IPS-15b (cell line): ENCODE results near the gene GTPBP10.
A peak's percentile ranks its signal among the peaks of the same experiment; 100 is the strongest.
"Not testable (repeated sequence)": the region's sequence is repeated elsewhere in the genome, so short reads cannot be mapped to it uniquely, and the experiment has no call there.

Source experiments
- H3K27me3 ChIP-seq: one replicate; pipeline ENCODE4 v1.6.1; 2013; ENCODE audit warnings: low read length; ENCODE audit not compliant: control insufficient read depth, insufficient read depth
- H3K36me3 ChIP-seq: one replicate; pipeline ENCODE4 v1.6.1; 2013; ENCODE audit warnings: low read length; ENCODE audit not compliant: control insufficient read depth, insufficient read depth
- H3K4me1 ChIP-seq: one replicate; pipeline ENCODE4 v1.6.1; 2013; ENCODE audit warnings: mild to moderate bottlenecking, low read length; ENCODE audit not compliant: control insufficient read depth, insufficient read depth
- H3K4me3 ChIP-seq: one replicate; pipeline ENCODE4 v1.5.1; 2013; ENCODE audit warnings: low read depth, low read length
- H3K9ac ChIP-seq: one replicate; pipeline ENCODE4 v1.6.1; 2013; ENCODE audit warnings: low read depth, mild to moderate bottlenecking, low read length
- H3K9me3 ChIP-seq: one replicate; pipeline ENCODE4 v1.6.1; 2013; ENCODE audit warnings: mild to moderate bottlenecking, low read length; ENCODE audit not compliant: control insufficient read depth, insufficient read depth

Gene GTPBP10

DNA sequence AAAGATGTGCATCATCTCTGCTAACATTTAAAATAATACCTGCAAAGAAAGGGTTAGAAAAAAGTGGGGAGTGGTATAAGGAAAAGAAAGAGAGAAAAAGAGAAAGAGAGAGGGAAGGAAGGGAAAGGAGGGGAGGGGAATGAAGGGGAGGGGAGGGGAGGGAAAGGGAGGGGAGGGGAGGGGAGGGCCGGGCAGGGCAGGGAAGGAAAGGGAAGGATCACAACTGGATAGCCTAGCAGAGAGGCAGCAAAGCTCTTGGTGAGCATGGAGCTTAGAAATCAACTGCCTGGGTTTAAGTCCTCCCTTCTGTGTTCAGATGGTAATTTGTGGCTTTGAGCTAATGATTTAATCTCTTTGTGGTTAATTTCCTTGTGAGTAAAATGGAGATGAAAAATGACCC, 20.0 kb upstream of the GTPBP10 start:
- Histone ChIP-seq H3K27me3 (peaks cover 21% of the 10 kb centered on the region), H3K36me3 (no peaks in the 10 kb centered on the region), H3K4me3 (no peak overlapping the region), H3K9me3 (no peaks in the 10 kb centered on the region), H3K4me1 (no peaks in the 10 kb centered on the region), H3K9ac (no peak overlapping the region)

DNA sequence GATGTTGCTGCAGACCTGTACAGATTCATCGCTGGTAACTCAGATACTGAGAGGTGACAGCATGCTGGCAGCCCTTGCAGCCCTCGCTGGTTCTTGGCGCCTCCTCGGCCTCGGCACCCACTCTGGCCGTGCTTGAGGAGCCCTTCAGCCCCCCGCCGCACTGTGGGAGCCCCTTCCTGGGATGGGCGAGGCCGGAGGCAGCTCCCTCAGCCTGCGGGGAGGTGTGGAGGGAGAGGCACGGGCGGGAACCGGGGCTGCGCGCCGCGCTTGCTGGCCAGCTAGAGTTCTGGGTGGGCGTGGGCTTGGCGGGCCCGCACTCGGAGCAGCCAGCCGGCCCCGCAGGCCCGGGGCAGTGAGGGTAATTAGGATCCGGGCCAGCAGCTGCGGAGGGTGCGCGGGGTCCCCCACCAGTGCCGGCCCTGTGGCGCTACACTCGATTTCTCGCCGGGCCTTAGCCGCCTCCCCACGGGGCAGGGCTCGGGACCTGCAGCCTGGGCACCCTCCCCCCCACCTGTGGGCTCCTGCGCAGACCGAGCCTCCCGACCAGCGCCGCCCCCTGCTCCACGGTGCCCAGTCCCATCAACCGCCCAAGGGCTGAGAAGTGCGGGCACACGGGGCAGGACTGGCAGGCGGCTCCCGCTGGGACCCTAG, 12.2 kb upstream of the GTPBP10 start:
- Histone ChIP-seq H3K9me3 (no peaks in the 10 kb centered on the region), H3K36me3 (no peaks in the 10 kb centered on the region), H3K4me1 (no peaks in the 10 kb centered on the region), H3K27me3 (no peaks in the 10 kb centered on the region), H3K4me3 (no peak overlapping the region), H3K9ac (no peak overlapping the region)

DNA sequence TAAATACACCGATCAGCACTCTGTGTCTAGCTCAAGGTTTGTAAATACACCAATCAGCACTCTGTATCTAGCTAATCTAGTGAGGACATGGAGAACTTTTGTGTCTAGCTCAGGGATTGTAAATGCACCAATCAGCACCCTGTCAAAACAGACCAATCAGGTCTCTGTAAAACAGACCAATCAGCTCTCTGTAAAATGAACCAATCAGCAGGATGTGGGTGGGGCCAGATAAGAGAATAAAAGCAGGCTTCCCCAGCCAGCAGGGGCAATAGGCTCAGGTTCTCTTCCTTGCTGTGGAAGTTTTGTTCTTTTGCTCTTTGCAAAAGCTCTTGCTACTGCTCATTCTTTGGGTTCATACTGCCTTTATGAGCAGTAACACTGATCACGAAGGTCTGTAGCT, 11.6 kb upstream of the GTPBP10 start:
- H3K36me3 ChIP-seq, H3K4me3 ChIP-seq, H3K27me3 ChIP-seq, H3K9ac ChIP-seq, H3K4me1 ChIP-seq, H3K9me3 ChIP-seq: not testable (repeated sequence)

DNA sequence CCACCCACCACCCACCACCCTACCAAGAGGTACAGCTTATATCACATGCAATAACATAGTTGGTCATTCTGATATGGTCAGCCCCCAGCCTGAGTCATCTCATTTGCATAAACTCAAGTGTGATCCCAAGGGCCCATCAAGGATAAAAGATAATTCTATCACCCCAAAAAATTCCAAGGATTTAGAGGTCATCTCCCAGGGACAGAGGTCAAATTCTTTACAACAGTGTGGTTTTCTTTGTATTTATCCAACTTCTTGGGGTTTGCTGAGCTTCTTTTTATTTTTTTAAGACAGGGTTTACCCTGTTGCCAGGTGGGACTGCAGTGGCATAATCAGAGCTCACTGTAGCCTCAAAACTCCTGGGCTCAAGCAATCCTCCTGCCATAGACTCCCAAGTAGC, 9.4 kb upstream of the GTPBP10 start:
- H3K36me3 ChIP-seq: no peaks in the 10 kb centered on the region

DNA sequence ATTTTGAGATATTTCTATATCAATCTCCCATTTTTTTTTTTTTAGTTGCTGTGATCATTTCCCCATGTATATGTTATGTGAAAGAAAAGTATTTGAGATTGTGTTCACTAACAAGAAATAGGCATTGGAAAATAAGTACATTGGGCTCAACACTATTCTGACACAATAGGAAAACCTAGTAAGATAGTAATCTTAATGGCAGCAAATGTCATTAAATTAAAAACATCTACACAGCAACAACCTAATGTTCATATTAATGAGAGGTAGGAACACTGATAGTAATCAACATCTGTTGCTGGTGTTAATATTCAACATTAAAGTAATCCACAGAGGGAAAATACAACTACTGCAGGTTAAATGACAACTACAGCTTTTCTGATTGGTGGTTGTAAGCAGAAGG, 1.5 kb upstream of the GTPBP10 start:
- Histone ChIP-seq H3K36me3 (no peaks in the 10 kb centered on the region), H3K9ac (no peak overlapping the region), H3K4me1 (no peaks in the 10 kb centered on the region), H3K4me3 (no peak overlapping the region), H3K27me3 (no peaks in the 10 kb centered on the region), H3K9me3 (no peaks in the 10 kb centered on the region)

More for the DNA sequence above, 9.4 kb upstream of the GTPBP10 start:
- Histone ChIP-seq H3K9me3 (no peaks in the 10 kb centered on the region), H3K27me3 (no peaks in the 10 kb centered on the region), H3K4me1 (no peaks in the 10 kb centered on the region), H3K9ac (no peak overlapping the region), H3K4me3 (no peak overlapping the region)

DNA sequence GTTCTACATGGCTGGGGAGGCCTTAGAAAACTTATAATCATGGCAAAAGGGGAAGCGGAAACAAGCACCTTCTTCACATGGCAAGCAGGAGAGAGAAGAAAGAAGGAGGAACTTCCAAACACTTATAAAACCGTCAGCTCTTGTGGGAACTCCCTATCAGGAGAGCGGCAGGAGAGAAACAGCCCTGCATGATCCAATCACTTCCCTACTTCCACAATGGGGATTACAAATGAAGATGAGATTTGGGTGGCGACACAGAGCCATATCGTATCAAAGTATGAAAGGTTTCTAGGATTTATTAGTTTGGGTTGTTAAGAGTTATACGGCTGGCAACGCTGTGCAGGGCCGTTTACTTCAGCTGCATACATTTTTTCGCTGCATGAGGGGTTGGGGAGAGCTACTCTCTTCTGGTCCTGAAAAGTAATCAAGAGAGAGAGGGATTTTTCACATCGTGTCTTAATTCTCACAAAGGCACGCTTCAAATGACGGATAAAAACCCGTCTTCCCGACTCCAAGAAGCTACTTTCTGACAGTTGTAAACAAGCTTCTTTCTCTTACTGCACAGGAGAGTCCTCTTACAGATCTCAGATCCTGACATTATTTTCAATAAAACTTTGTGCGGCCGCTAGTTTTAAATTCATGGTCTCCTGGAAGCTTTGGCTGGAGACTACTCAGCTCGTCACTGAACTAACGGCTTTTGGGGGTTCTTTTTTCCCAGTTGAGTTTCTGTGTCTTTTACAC, 751 bp upstream of the GTPBP10 start:
- H3K27me3 ChIP-seq: no peaks in the 10 kb centered on the region
- peak overlapping the region; percentile 97 for H3K9ac ChIP-seq
- H3K9me3 ChIP-seq: no peaks in the 10 kb centered on the region
- no peaks in the 10 kb centered on the region for H3K36me3 ChIP-seq
- H3K4me3 ChIP-seq: peak overlapping the region; percentile 99
- H3K4me1 ChIP-seq: no peaks in the 10 kb centered on the region

DNA sequence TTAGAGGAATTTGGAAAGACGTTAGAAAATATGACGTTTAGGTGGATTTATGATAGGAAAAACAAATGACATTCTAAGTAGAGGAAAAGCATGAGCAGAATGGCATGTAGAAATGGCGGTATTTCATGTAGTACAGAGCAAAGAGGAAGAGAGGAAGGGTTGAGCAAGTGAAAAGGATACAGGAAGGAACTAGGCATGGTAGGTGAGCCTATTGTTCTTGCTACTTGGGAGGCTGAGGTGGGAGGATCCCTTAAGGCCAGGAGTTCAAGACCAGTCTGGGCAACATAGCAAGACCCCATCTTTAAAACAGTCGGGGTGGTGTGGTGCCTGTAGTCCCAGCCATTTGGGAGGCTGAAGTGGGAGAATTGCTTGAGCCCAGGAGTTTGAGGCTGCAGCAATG, 1.2 kb downstream of the GTPBP10 start:
- Histone ChIP-seq H3K4me1 (no peaks in the 10 kb centered on the region), H3K27me3 (no peaks in the 10 kb centered on the region), H3K4me3 (peak overlapping the region; percentile 99), H3K9ac (no peak overlapping the region), H3K9me3 (no peaks in the 10 kb centered on the region), H3K36me3 (no peaks in the 10 kb centered on the region)

DNA sequence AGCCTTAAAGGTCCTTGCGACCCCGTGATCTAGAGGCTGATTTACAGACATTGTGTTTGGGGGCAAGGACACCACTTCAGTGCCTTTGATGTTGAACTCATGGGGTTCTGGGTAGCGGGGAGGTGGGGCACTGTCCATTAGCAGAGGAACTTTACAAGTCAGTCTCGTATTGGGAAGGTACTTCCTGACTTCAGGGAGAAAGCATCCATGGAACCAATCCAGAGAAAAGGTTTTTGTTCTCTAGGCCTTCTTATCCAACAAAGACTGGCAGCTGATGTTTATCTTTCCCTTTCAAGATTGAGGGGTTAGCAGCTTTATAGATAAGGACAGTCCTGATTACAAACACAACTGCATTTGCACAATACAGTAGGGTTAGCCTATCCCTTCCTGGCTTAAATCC, 2.8 kb downstream of the GTPBP10 start:
- Histone ChIP-seq H3K36me3 (no peaks in the 10 kb centered on the region), H3K9ac (no peak overlapping the region), H3K9me3 (no peaks in the 10 kb centered on the region), H3K4me1 (no peaks in the 10 kb centered on the region), H3K27me3 (no peaks in the 10 kb centered on the region), H3K4me3 (no peak overlapping the region)

DNA sequence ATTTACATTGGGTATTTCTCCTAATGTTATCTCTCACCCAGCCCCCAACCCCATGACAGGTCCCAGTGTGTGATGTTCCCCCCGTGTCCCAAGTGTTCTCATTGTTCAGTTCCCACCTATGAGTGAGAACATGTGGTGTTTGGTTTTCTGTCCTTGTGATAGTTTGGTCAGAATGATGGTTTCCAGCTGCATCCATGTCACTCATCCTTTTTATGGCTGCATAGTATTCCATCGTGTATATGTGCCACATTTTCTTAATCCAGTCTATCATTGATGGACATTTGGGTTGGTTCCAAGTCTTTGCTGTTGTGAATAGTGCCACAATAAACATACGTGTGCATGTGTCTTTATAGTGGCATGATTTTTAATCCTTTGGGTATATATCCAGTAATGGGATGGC, 3.5 kb downstream of the GTPBP10 start:
- not testable (repeated sequence) for H3K4me1 ChIP-seq, H3K4me3 ChIP-seq, H3K9ac ChIP-seq, H3K36me3 ChIP-seq, H3K27me3 ChIP-seq, H3K9me3 ChIP-seq

DNA sequence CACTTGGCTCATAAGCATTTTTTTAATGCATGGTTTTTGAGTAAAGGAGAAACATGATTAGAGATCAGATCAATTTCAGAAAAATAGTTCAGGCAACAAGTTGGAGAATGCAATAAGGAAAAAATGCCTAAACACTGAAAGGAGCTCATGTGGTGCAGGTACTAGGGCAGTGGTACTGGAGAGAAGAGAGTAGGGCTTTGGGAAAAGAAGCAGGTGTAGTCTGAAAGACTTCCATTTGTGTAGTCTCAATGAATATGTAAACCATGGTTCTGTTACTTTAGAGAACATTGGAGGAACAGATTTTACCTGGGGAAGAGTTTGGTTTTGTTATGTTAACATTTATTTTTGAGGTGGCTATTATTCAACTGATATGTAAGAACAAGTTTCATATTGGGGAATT, 5.5 kb downstream of the GTPBP10 start:
- no peak overlapping the region for H3K4me3 ChIP-seq
- no peaks in the 10 kb centered on the region for H3K4me1 ChIP-seq
- no peaks in the 10 kb centered on the region for H3K27me3 ChIP-seq
- no peaks in the 10 kb centered on the region for H3K36me3 ChIP-seq
- no peak overlapping the region for H3K9ac ChIP-seq
- H3K9me3 ChIP-seq: no peaks in the 10 kb centered on the region

DNA sequence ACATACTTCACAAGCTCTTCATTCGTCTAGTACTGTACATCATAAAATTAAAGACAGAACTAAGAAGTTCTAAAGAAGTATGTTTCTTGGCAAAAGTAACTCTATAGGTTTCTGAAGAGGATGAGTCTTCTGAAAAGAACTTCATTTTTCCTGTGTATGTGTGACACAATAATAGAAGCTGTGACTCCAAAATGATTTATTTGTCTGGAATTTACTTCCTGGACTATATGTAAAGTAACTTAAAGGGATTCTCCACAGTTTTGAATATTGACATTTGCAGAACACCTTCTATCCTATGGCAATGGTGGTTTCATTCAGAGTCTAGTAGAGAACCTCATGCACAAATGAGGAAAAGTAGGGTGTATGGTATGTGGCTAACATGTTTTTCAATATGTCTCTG, 36.9 kb downstream of the GTPBP10 start:
- no peaks in the 10 kb centered on the region for H3K27me3 ChIP-seq
- no peaks in the 10 kb centered on the region for H3K4me1 ChIP-seq
- H3K4me3 ChIP-seq: no peak overlapping the region
- no peaks in the 10 kb centered on the region for H3K36me3 ChIP-seq
- H3K9ac ChIP-seq: no peak overlapping the region
- H3K9me3 ChIP-seq: no peaks in the 10 kb centered on the region

DNA sequence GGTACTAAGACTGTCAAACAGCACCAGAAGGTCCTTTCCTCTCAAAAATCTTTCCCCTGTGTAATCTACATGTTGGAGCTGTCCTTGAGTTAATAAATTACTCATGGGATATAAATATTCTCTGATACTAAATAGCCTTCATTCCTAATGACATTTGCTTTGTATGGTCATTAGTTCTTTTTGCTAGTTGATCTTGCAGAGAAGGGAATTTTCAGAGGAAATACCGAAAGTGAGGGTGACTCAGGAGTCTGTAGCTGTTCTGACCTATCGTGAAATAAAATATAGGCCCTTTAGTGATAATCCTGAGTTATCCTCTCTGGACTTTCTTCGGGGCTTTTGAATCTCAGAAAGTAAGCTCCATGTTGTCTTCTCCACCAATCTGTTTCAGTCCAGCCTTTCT, 37.3 kb downstream of the GTPBP10 start:
- H3K9me3 ChIP-seq: no peaks in the 10 kb centered on the region
- H3K27me3 ChIP-seq: no peaks in the 10 kb centered on the region
- no peaks in the 10 kb centered on the region for H3K36me3 ChIP-seq
- H3K9ac ChIP-seq: no peak overlapping the region
- no peak overlapping the region for H3K4me3 ChIP-seq
- no peaks in the 10 kb centered on the region for H3K4me1 ChIP-seq
